ENCODE data around the gene ADSS1.

DNA sequence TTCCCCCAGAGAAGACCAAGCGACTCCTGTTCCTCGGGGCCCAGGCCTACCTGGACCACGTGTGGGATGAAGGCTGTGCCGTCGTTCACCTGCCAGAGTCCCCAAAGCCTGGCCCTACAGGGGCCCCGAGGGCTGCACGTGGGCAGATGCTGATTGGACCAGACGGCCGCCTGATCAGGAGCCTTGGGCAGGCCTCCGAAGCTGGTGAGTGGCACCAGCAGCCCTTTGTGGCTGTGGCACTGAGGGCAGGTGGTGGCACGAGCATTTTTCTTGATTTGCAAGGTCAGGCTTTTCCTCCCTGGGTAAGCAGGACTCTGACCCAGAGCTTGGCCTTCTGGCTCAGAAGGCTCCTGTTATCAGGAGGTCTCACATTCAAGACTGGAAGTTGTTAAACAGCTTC is 31.6 kb downstream of the ADSS1 start:
- TF ChIP-seq, protein P1, sequence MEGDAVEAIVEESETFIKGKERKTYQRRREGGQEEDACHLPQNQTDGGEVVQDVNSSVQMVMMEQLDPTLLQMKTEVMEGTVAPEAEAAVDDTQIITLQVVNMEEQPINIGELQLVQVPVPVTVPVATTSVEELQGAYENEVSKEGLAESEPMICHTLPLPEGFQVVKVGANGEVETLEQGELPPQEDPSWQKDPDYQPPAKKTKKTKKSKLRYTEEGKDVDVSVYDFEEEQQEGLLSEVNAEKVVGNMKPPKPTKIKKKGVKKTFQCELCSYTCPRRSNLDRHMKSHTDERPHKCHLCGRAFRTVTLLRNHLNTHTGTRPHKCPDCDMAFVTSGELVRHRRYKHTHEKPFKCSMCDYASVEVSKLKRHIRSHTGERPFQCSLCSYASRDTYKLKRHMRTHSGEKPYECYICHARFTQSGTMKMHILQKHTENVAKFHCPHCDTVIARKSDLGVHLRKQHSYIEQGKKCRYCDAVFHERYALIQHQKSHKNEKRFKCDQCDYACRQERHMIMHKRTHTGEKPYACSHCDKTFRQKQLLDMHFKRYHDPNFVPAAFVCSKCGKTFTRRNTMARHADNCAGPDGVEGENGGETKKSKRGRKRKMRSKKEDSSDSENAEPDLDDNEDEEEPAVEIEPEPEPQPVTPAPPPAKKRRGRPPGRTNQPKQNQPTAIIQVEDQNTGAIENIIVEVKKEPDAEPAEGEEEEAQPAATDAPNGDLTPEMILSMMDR (IDR thresholded peaks at IDR 0.05) = no peak
- no peak for TF ChIP-seq POLR2A (IDR thresholded peaks at IDR 0.05)
